HuH-7.5 (cell line): Measurements from ENCODE around the gene UPP1.
"Not testable (repeated sequence)": the region's sequence is repeated elsewhere in the genome, so short reads cannot be mapped to it uniquely, and the experiment has no call there.

ENCODE experiments used
- DNase-seq: peaks from one replicate; pipeline ENCODE4 v3.0.0; 2011; ENCODE audit warnings: low spot score

The UPP1 gene

GRCh38 chr7:48111596-48111995 is 22.5 kb downstream of the UPP1 start:
- no peak for DNase-seq

GRCh38 chr7:48112401-48113165 is 23.5 kb downstream of the UPP1 start:
- DNase-seq, result no peak

GRCh38 chr7:48113275-48113674 is 24.2 kb downstream of the UPP1 start:
- DNase-seq, result no peak

- DNase-seq, result no peak
Observed at GRCh38 chr7:48114115-48114514, 25.1 kb downstream of the UPP1 start.

GRCh38 chr7:48114589-48114988 is 25.5 kb downstream of the UPP1 start:
- DNase-seq, result no peak

- DNase-seq, result no peak
Observed at GRCh38 chr7:48116043-48116442, 27.0 kb downstream of the UPP1 start.

- DNase-seq, result no peak
Observed at GRCh38 chr7:48118041-48118440, 29.0 kb downstream of the UPP1 start.

- DNase-seq, result not testable (repeated sequence)
Observed at GRCh38 chr7:48120536-48120935, 31.5 kb downstream of the UPP1 start.

GRCh38 chr7:48126037-48126436 is 37.0 kb downstream of the UPP1 start:
- DNase-seq, result no peak

- DNase-seq, result no peak
Observed at GRCh38 chr7:48130658-48131108, 41.6 kb downstream of the UPP1 start.

GRCh38 chr7:48132792-48133191 is 43.7 kb downstream of the UPP1 start:
- no peak for DNase-seq

GRCh38 chr7:48139459-48139858 is 50.4 kb downstream of the UPP1 start:
- no peak for DNase-seq

GRCh38 chr7:48140001-48140681 is 51.1 kb downstream of the UPP1 start:
- DNase-seq, result no peak

GRCh38 chr7:48141521-48141920 is 52.5 kb downstream of the UPP1 start:
- DNase-seq, result no peak

GRCh38 chr7:48144291-48144768 is 55.3 kb downstream of the UPP1 start:
- DNase-seq, result peak; percentile 28

- DNase-seq, result no peak
Observed at GRCh38 chr7:48147078-48147591, 58.1 kb downstream of the UPP1 start.

- not testable (repeated sequence) for DNase-seq
Observed at GRCh38 chr7:48147690-48148089, 58.6 kb downstream of the UPP1 start.

GRCh38 chr7:48148311-48148710 is 59.2 kb downstream of the UPP1 start:
- DNase-seq, result no peak

- DNase-seq, result no peak
Observed at GRCh38 chr7:48149058-48149457, 60.0 kb downstream of the UPP1 start.

- no peak for DNase-seq
Observed at GRCh38 chr7:48150086-48150485, 61.0 kb downstream of the UPP1 start.

GRCh38 chr7:48154792-48155413 is 65.8 kb downstream of the UPP1 start:
- no peak for DNase-seq
